AG10803 (cell line): ENCODE results near the gene PLCL1.

ENCODE experiments used
- DNase-seq: peaks from one replicate; pipeline ENCODE4 v3.0.0; 2010; ENCODE audit warnings: low read depth
- H3K4me3 ChIP-seq: 2 replicates; pipeline ENCODE4 v1.5.1; 2011; ENCODE audit warnings: mild to moderate bottlenecking, low read length, control low read depth
- CTCF ChIP-seq: conservative IDR thresholded peaks from 2 replicates; pipeline ENCODE4 v1.5.1; 2011; ENCODE audit warnings: mild to moderate bottlenecking, low read length, control low read depth, inconsistent platforms

The PLCL1 gene

GRCh38 chr2:197938555-197938954 is 134.2 kb downstream of the PLCL1 start:
- TF ChIP-seq CTCF, result no peak
- no peak overlapping the region for H3K4me3 ChIP-seq
- no peak for DNase-seq

GRCh38 chr2:197939787-197940186 is 135.4 kb downstream of the PLCL1 start:
- TF ChIP-seq CTCF, result no peak
- no peak overlapping the region for H3K4me3 ChIP-seq
- DNase-seq, result no peak

GRCh38 chr2:197940382-197940781 is 136.0 kb downstream of the PLCL1 start:
- DNase-seq, result no peak
- H3K4me3 ChIP-seq, result no peak overlapping the region
- no peak for TF ChIP-seq CTCF

- DNase-seq, result no peak
- H3K4me3 ChIP-seq, result no peak overlapping the region
- TF ChIP-seq CTCF, result no peak
Observed at GRCh38 chr2:197941715-197942114, 137.3 kb downstream of the PLCL1 start.

GRCh38 chr2:197943731-197944130 is 139.3 kb downstream of the PLCL1 start:
- DNase-seq, result no peak
- no peak for TF ChIP-seq CTCF
- H3K4me3 ChIP-seq, result no peak overlapping the region

- H3K4me3 ChIP-seq, result no peak overlapping the region
- no peak for DNase-seq
- TF ChIP-seq CTCF, result no peak
Observed at GRCh38 chr2:197944416-197945096, 140.2 kb downstream of the PLCL1 start.

- no peak overlapping the region for H3K4me3 ChIP-seq
- DNase-seq, result no peak
- TF ChIP-seq CTCF, result no peak
Observed at GRCh38 chr2:197946562-197946961, 142.2 kb downstream of the PLCL1 start.
